BE2C (cell line): Measurements from ENCODE around the gene SMO.

ENCODE experiments used
- DNase-seq: peaks from one replicate; pipeline ENCODE4 v3.0.0-alpha.2; 2020
- H3K27me3 ChIP-seq: fragments of 250-450 bp; sonication (Bioruptor Pico); 2 replicates; pipeline ENCODE4 v1.5.1; 2020; ENCODE audit warnings: mild to moderate bottlenecking
- H3K36me3 ChIP-seq: fragments of 250-450 bp; sonication (Bioruptor Pico); 2 replicates; pipeline ENCODE4 v1.5.1; 2020; ENCODE audit warnings: mild to moderate bottlenecking
- H3K4me1 ChIP-seq: fragments of 250-450 bp; sonication (Bioruptor Pico); 2 replicates; pipeline ENCODE4 v1.5.1; 2020
- H3K4me3 ChIP-seq: 2 replicates; pipeline ENCODE4 v1.5.1; 2011; ENCODE audit warnings: low read depth, low read length
- H3K9me3 ChIP-seq: fragments of 250-450 bp; sonication (Bioruptor Pico); 2 replicates; pipeline ENCODE4 v1.5.1; 2020
- TF ChIP-seq, protein P1 (sequence below): IDR thresholded peaks from 2 replicates; pipeline ENCODE4 v1.5.1; 2012; ENCODE audit warnings: mild to moderate bottlenecking, low read depth, low read length

The SMO gene

GRCh38 chr7:129184981-129185670 is 3.3 kb upstream of the SMO start:
- Histone ChIP-seq H3K9me3 (no peaks in the 10 kb centered on the region), H3K36me3 (no peaks in the 10 kb centered on the region), H3K27me3 (peaks cover 26% of the 10 kb centered on the region), H3K4me1 (no peaks in the 10 kb centered on the region), H3K4me3 (no peak overlapping the region)
- no peak for DNase-seq
- TF ChIP-seq, protein P1, sequence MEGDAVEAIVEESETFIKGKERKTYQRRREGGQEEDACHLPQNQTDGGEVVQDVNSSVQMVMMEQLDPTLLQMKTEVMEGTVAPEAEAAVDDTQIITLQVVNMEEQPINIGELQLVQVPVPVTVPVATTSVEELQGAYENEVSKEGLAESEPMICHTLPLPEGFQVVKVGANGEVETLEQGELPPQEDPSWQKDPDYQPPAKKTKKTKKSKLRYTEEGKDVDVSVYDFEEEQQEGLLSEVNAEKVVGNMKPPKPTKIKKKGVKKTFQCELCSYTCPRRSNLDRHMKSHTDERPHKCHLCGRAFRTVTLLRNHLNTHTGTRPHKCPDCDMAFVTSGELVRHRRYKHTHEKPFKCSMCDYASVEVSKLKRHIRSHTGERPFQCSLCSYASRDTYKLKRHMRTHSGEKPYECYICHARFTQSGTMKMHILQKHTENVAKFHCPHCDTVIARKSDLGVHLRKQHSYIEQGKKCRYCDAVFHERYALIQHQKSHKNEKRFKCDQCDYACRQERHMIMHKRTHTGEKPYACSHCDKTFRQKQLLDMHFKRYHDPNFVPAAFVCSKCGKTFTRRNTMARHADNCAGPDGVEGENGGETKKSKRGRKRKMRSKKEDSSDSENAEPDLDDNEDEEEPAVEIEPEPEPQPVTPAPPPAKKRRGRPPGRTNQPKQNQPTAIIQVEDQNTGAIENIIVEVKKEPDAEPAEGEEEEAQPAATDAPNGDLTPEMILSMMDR: no peak

GRCh38 chr7:129186749-129187260 is 1.6 kb upstream of the SMO start:
- no peaks in the 10 kb centered on the region for H3K4me1 ChIP-seq
- H3K4me3 ChIP-seq: no peak overlapping the region
- H3K36me3 ChIP-seq: no peaks in the 10 kb centered on the region
- no peaks in the 10 kb centered on the region for H3K9me3 ChIP-seq
- TF ChIP-seq, protein P1: no peak
- no peak for DNase-seq
- H3K27me3 ChIP-seq: peaks cover 38% of the 10 kb centered on the region

GRCh38 chr7:129187681-129188371 is 607 bp upstream of the SMO start:
- H3K9me3 ChIP-seq: no peaks in the 10 kb centered on the region
- H3K4me1 ChIP-seq: no peaks in the 10 kb centered on the region
- peaks cover 38% of the 10 kb centered on the region for H3K27me3 ChIP-seq
- H3K4me3 ChIP-seq: peak overlapping the region; percentile 51
- TF ChIP-seq, protein P1: no peak
- no peak for DNase-seq
- no peaks in the 10 kb centered on the region for H3K36me3 ChIP-seq

GRCh38 chr7:129188892-129189660 is 643 bp downstream of the SMO start:
- Histone ChIP-seq H3K4me3 (peak overlapping the region; percentile 51), H3K36me3 (no peaks in the 10 kb centered on the region), H3K27me3 (peaks cover 38% of the 10 kb centered on the region), H3K9me3 (no peaks in the 10 kb centered on the region), H3K4me1 (no peaks in the 10 kb centered on the region)
- TF ChIP-seq, protein P1: no peak
- no peak for DNase-seq

DNA sequence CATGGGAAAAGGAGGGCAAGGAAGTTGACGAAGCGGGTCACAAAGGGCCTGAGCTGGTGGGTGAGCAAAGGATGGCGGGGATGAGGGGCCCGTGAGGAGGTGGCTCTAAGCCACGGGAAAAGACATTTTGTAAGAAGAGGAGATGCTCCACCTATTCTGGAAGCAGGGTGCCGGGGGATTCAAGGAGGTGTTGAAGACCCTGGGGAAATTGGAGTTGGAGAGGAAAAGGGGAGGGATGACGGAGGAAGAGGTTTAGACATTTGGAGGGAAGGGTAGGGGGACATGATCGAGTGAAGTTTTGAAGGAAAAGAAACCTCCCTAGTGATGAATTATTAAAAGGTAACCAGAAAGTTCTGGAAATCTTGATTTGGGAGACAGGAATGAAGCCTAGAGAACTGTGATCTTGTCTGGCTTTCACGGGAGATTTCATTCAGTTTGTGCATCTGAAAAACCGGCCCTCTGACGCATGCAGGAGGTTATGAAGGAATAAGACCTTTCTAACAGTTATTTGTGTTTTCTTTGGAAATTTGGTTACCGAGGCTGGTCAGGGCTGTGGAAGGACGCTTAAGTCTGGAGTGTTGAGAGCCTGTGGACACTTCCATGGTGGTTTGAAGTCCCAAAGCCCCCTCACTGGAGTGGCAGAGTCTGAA is 1.4 kb downstream of the SMO start:
- Histone ChIP-seq H3K4me1 (no peaks in the 10 kb centered on the region), H3K4me3 (peak overlapping the region; percentile 37)
- TF ChIP-seq, protein P1: no peak

More for the DNA sequence above, 1.4 kb downstream of the SMO start:
- Histone ChIP-seq H3K27me3 (peaks cover 38% of the 10 kb centered on the region), H3K36me3 (no peaks in the 10 kb centered on the region), H3K9me3 (no peaks in the 10 kb centered on the region)
- no peak for DNase-seq
